HCT116 (cell line): ENCODE measurements around the gene RRM1. TPM values are rescaled to one million over a fixed set of nuclear protein-coding genes. Genes with fewer than 3 reads are reported as not detected.

Source experiments
- ATAC-seq: fragments of 200-7000 bp; cut with Tn5 transposase; 2 replicates; pipeline ENCODE4 v1.9.1; 2020; ENCODE audit warnings: mild to moderate bottlenecking, moderate library complexity
- BruUV-seq: library from RNA; stranded (reverse); fragments of 400-500 nt; replicated peaks from 2 replicates; lab custom pipeline; 2021; lab: Mats Ljungman, UMichigan
- CTCF ChIA-PET: fragments of 300-600 bp; sonication (Branson Sonifier 250); formaldehyde crosslinking; loops from one replicate; lab custom pipeline; 2021; ENCODE audit warnings: antibody characterized with exemption; lab: Charles Lee
- POLR2A ChIA-PET: fragments of 300-600, 350-600 bp; sonication (Branson Sonifier 250); formaldehyde crosslinking; loops from one replicate; lab custom pipeline; 2021; ENCODE audit warnings: antibody characterized with exemption; lab: Charles Lee
- RAD21 ChIA-PET, 2 experiments: fragments of 300-600 bp; sonication (Branson Sonifier 250); formaldehyde crosslinking; loops; one replicate each; lab custom pipeline; 2023; ENCODE audit warnings: low total read pairs in 2 of 2; ENCODE audit not compliant: uncharacterized antibody in 2 of 2, unreplicated experiment in 2 of 2, low non-redundant PET in 1 of 2; lab: Charles Lee
- DNase-seq: peaks from one replicate; pipeline ENCODE4 v3.0.0-alpha.2; 2010; ENCODE audit warnings: low read depth, low spot score
- H2AFZ ChIP-seq: fragments of 200-600 bp; shearing (Covaris generic), sonication (generic); 2 replicates; pipeline ENCODE4 v1.6.1; 2017; ENCODE audit warnings: low read depth, mixed run types, mixed read lengths, antibody characterized with exemption, low read length; ENCODE audit not compliant: poor library complexity, severe bottlenecking
- H3K27ac ChIP-seq: 2 replicates; pipeline ENCODE4 v1.5.1; 2012; ENCODE audit warnings: low read depth, low read length
- H3K27me3 ChIP-seq: fragments of 200-600 bp; sonication (generic); 2 replicates; pipeline ENCODE4 v1.6.1; 2016; ENCODE audit warnings: mixed run types, low read length, mixed read lengths; ENCODE audit not compliant: insufficient read depth
- H3K36me3 ChIP-seq, 2 experiments: fragments of 200-500 bp in 1 of 2; fragments of 200-600 bp in 1 of 2; sonication (Bioruptor generic) in 1 of 2; sonication (generic) in 1 of 2; 2 replicates each; pipeline versions ENCODE4 v1.5.1 to v1.6.1; 2014 to 2016; ENCODE audit warnings: low read length in 2 of 2, inconsistent platforms in 1 of 2, mixed read lengths in 1 of 2, mixed run types in 1 of 2; ENCODE audit not compliant: insufficient read depth in 2 of 2, control insufficient read depth in 1 of 2
- H3K4me1 ChIP-seq, 2 experiments: fragments of 200-600 bp in 1 of 2; sonication (generic) in 1 of 2; 2 replicates each; pipeline versions ENCODE4 v1.5.1 to v1.6.1; 2012 to 2017; ENCODE audit warnings: low read length in 2 of 2, inconsistent platforms in 1 of 2, mild to moderate bottlenecking in 1 of 2, mixed read lengths in 1 of 2, mixed run types in 1 of 2, moderate library complexity in 1 of 2; ENCODE audit not compliant: insufficient read depth in 2 of 2, control insufficient read depth in 1 of 2
- H3K4me2 ChIP-seq: fragments of 200-600 bp; sonication (generic); 2 replicates; pipeline ENCODE4 v1.6.1; 2017; ENCODE audit warnings: mixed run types, low read length, mixed read lengths
- H3K4me3 ChIP-seq, 2 experiments: fragments of 200-600 bp in 1 of 2; sonication (generic) in 1 of 2; replicated peaks in 1 of 2; 2 replicates each; pipeline ENCODE4 v1.5.1; 2011 to 2016; ENCODE audit warnings: low read length in 2 of 2, control low read depth in 1 of 2, low read depth in 1 of 2, mild to moderate bottlenecking in 1 of 2, mixed read lengths in 1 of 2, mixed run types in 1 of 2
- H3K79me2 ChIP-seq: fragments of 200-600 bp; sonication (generic); 2 replicates; pipeline ENCODE4 v1.6.1; 2017; ENCODE audit warnings: mild to moderate bottlenecking, mixed run types, low read length, moderate library complexity, mixed read lengths; ENCODE audit not compliant: insufficient read depth
- H3K9ac ChIP-seq: fragments of 200-600 bp; sonication (generic); 2 replicates; pipeline ENCODE4 v1.6.1; 2016; ENCODE audit warnings: low read length, mixed read lengths
- H3K9me2 ChIP-seq: fragments of 200-600 bp; sonication (generic), shearing (Covaris generic); 2 replicates; pipeline ENCODE4 v1.6.1; 2017; ENCODE audit warnings: mixed run types, mild to moderate bottlenecking, moderate library complexity; ENCODE audit not compliant: insufficient read depth
- H3K9me3 ChIP-seq, 2 experiments: fragments of 200-500 bp in 1 of 2; fragments of 200-600 bp in 1 of 2; sonication (Bioruptor generic) in 1 of 2; sonication (generic) in 1 of 2; 2 replicates each; pipeline ENCODE4 v1.6.1; 2014 to 2017; ENCODE audit warnings: low read length in 2 of 2, mixed read lengths in 2 of 2, inconsistent platforms in 1 of 2, low read depth in 1 of 2, mild to moderate bottlenecking in 1 of 2, mixed run types in 1 of 2, moderate library complexity in 1 of 2; ENCODE audit not compliant: control insufficient read depth in 1 of 2, insufficient read depth in 1 of 2
- H4K20me1 ChIP-seq: fragments of 200-600 bp; sonication (generic), shearing (Covaris generic); 2 replicates; pipeline ENCODE4 v1.6.1; 2017; ENCODE audit warnings: mixed run types, mild to moderate bottlenecking, moderate library complexity; ENCODE audit not compliant: insufficient read depth
- CEBPB ChIP-seq: IDR thresholded peaks from 2 replicates; pipeline ENCODE4 v1.6.1; 2012; ENCODE audit warnings: low read depth
- CTCF ChIP-seq, 3 experiments: fragments of 200-600 bp in 1 of 3; sonication (generic) in 1 of 3; IDR thresholded peaks in 2 of 3; conservative IDR thresholded peaks in 1 of 3; 2 replicates each; pipeline ENCODE4 v1.5.1; 2012 to 2017; ENCODE audit warnings: low read depth in 2 of 3, low read length in 2 of 3, antibody characterized with exemption in 1 of 3, borderline replicate concordance in 1 of 3, control low read depth in 1 of 3, mild to moderate bottlenecking in 1 of 3, mixed read lengths in 1 of 3, mixed run types in 1 of 3, moderate library complexity in 1 of 3; ENCODE audit not compliant: insufficient read depth in 1 of 3
- ELF1 ChIP-seq: IDR thresholded peaks from 2 replicates; pipeline ENCODE4 v1.6.1; 2012; ENCODE audit warnings: low read depth, borderline replicate concordance
- EZH2 ChIP-seq: fragments of 200-600 bp; sonication (generic); IDR thresholded peaks from 2 replicates; pipeline ENCODE4 v1.6.1; 2017; ENCODE audit warnings: antibody characterized with exemption, mixed run types
- EZH2phosphoT487 ChIP-seq: fragments of 200-600 bp; IDR thresholded peaks from 2 replicates; pipeline ENCODE4 v1.6.1; 2018; ENCODE audit warnings: antibody characterized with exemption, borderline replicate concordance
- FOSL1 ChIP-seq: IDR thresholded peaks from 2 replicates; pipeline ENCODE4 v1.6.1; 2012; ENCODE audit warnings: low read depth
- MAX ChIP-seq: IDR thresholded peaks from 2 replicates; pipeline ENCODE4 v1.6.1; 2012
- POLR2A ChIP-seq: IDR thresholded peaks from 2 replicates; pipeline ENCODE4 v1.7.0; 2011; ENCODE audit warnings: borderline replicate concordance; ENCODE audit not compliant: insufficient read depth, insufficient read length; ENCODE audit errors: extremely low read depth
- POLR2AphosphoS5 ChIP-seq: IDR thresholded peaks from 2 replicates; pipeline ENCODE4 v1.6.1; 2011; ENCODE audit warnings: mild to moderate bottlenecking, low read depth, low read length, moderate library complexity
- RAD21 ChIP-seq: IDR thresholded peaks from 2 replicates; pipeline ENCODE4 v1.6.1; 2012; ENCODE audit warnings: low read depth, mild to moderate bottlenecking
- SP1 ChIP-seq: IDR thresholded peaks from 2 replicates; pipeline ENCODE4 v1.6.1; 2012; ENCODE audit warnings: low read depth
- SRF ChIP-seq: IDR thresholded peaks from 2 replicates; pipeline ENCODE4 v1.6.1; 2012; ENCODE audit warnings: low read depth
- TCF7L2 ChIP-seq: IDR thresholded peaks from 2 replicates; pipeline ENCODE4 v1.7.0; 2011; ENCODE audit warnings: borderline replicate concordance, inconsistent platforms; ENCODE audit not compliant: insufficient read depth, insufficient read length; ENCODE audit errors: extremely low read depth
- YY1 ChIP-seq: IDR thresholded peaks from 2 replicates; pipeline ENCODE4 v1.6.1; 2011; ENCODE audit warnings: low read length, low read depth, moderate library complexity, mild to moderate bottlenecking; ENCODE audit not compliant: insufficient replicate concordance; ENCODE audit errors: extremely low read depth
- ZBTB33 ChIP-seq: IDR thresholded peaks from 2 replicates; pipeline ENCODE4 v1.6.1; 2011; ENCODE audit warnings: mild to moderate bottlenecking, low read length, moderate library complexity; ENCODE audit not compliant: insufficient replicate concordance; ENCODE audit errors: extremely low read depth
- ZFX ChIP-seq: fragments of 450-650 bp; IDR thresholded peaks from 2 replicates; pipeline ENCODE4 v1.6.1; 2017
- ZNF274 ChIP-seq: fragments of 200-500 bp; sonication (Bioruptor generic); IDR thresholded peaks from 2 replicates; pipeline ENCODE4 v1.6.1; 2014; ENCODE audit warnings: mild to moderate bottlenecking, low read depth, low read length, inconsistent platforms
- intact Hi-C: fragments of 100-400 bp; cut with micrococcal nuclease; formaldehyde crosslinking; loops from 2 replicates; pipeline ENCODE4 v1.10.0; 2022
- total RNA-seq: library from RNA; stranded (reverse); gene quantifications from one replicate; pipeline ENCODE4 v1.2.1, GENCODE V29; 2021; ENCODE audit not compliant: unreplicated experiment
- TF ChIP-seq, protein P1 (sequence below): IDR thresholded peaks from 2 replicates; pipeline ENCODE4 v1.6.1; 2012; ENCODE audit warnings: low read depth
- TF ChIP-seq, protein P2 (sequence below): IDR thresholded peaks from 2 replicates; pipeline ENCODE4 v1.6.1; 2012

Gene RRM1
- total RNA-seq, 1 experiment from 2014 or later, result 134 TPM

DNA sequence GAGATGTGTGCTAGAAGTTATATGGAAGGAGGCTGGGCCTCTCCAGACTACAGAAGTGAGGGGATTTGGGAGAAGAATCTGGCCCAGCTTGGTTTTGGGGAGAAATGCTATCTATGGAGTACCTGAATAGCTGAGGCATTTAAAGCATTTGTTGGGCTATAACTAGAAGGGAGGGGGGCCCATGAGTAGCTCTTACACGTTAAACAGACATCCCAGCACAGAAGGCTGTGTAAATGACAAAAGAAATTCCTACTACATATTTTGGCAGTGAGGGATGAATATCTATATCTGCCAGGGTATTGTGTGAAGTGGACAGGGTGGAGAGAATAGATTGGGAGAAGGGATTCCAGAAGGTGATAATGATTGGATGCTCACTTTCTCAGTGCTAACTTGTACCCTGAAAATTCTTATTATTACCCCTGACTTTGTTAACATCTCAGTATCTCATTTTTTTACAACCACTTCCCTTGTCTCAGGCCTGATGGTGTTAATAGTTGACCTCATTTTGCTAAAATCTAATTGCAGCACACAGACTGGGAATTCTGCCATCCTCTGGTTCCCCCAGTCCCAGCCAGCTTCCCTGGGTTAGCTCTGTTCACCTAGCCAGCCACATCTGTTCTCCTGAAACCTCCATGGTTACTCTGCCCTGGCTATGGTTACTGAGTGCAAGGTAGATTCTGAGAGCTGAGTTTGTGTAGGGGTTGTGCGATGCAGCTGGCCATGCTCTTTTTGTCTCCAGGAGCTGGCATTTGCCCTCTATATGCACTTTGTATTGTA is 28.8 kb upstream of the RRM1 start:
- H3K27me3 ChIP-seq, result no peaks in the 10 kb centered on the region
- H3K9me3 ChIP-seq, result no peaks in the 10 kb centered on the region
- H4K20me1 ChIP-seq, result no peaks in the 10 kb centered on the region
- no peak overlapping the region for H2AFZ ChIP-seq
- TF ChIP-seq YY1 (no peak), POLR2A (no peak), ZFX (no peak), SRF (no peak), ZBTB33 (no peak), ELF1 (no peak), FOSL1 (no peak), EZH2phosphoT487 (no peak), EZH2 (no peak), TCF7L2 (no peak), SP1 (no peak), CEBPB (no peak), ZNF274 (no peak), MAX (no peak), POLR2AphosphoS5 (no peak), CTCF (IDR thresholded peaks at IDR 0.05 in 2 of 3, conservative IDR thresholded peaks at IDR 0.05 in 1 of 3; ENCODE audit: borderline replicate concordance in 1 of 3, insufficient read depth in 1 of 3, low read depth in 2 of 3, low read length in 2 of 3) (no peak), RAD21 (no peak)
- TF ChIP-seq, protein P1, sequence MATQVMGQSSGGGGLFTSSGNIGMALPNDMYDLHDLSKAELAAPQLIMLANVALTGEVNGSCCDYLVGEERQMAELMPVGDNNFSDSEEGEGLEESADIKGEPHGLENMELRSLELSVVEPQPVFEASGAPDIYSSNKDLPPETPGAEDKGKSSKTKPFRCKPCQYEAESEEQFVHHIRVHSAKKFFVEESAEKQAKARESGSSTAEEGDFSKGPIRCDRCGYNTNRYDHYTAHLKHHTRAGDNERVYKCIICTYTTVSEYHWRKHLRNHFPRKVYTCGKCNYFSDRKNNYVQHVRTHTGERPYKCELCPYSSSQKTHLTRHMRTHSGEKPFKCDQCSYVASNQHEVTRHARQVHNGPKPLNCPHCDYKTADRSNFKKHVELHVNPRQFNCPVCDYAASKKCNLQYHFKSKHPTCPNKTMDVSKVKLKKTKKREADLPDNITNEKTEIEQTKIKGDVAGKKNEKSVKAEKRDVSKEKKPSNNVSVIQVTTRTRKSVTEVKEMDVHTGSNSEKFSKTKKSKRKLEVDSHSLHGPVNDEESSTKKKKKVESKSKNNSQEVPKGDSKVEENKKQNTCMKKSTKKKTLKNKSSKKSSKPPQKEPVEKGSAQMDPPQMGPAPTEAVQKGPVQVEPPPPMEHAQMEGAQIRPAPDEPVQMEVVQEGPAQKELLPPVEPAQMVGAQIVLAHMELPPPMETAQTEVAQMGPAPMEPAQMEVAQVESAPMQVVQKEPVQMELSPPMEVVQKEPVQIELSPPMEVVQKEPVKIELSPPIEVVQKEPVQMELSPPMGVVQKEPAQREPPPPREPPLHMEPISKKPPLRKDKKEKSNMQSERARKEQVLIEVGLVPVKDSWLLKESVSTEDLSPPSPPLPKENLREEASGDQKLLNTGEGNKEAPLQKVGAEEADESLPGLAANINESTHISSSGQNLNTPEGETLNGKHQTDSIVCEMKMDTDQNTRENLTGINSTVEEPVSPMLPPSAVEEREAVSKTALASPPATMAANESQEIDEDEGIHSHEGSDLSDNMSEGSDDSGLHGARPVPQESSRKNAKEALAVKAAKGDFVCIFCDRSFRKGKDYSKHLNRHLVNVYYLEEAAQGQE, result no peak
- TF ChIP-seq, protein P2, sequence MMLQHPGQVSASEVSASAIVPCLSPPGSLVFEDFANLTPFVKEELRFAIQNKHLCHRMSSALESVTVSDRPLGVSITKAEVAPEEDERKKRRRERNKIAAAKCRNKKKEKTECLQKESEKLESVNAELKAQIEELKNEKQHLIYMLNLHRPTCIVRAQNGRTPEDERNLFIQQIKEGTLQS, result no peak
- no peaks in the 10 kb centered on the region for H3K4me1 ChIP-seq
- BruUV-seq, result no TSS peak
- no peaks in the 10 kb centered on the region for H3K9me2 ChIP-seq
- H3K4me2 ChIP-seq, result no peak overlapping the region
- intact Hi-C loops, result no loop called here
- no peak overlapping the region for H3K4me3 ChIP-seq
- POLR2A ChIA-PET, result no interaction called here
- CTCF ChIA-PET, result interaction anchor here (1.3 to 3.4 kb wide), 3 partner anchors 7 to 217 kb away, joined by 8 to 17 read pairs (median 13); partner anchors contain the start of gene STIM1
- RAD21 ChIA-PET, result no interaction called here
- no peaks in the 10 kb centered on the region for H3K36me3 ChIP-seq
- H3K79me2 ChIP-seq, result no peaks in the 10 kb centered on the region
- no peak overlapping the region for H3K9ac ChIP-seq
- no peak for ATAC-seq
- DNase-seq, result no peak
- H3K27ac ChIP-seq, result no peak overlapping the region
